ENCODE data around the gene PNLIPRP3. TPM values are rescaled to one million over a fixed set of nuclear protein-coding genes. Genes with fewer than 3 reads are reported as not detected.

The PNLIPRP3 gene
- total RNA-seq = 0.12 TPM in 1 of 2 replicates, not detected in the other

DNA sequence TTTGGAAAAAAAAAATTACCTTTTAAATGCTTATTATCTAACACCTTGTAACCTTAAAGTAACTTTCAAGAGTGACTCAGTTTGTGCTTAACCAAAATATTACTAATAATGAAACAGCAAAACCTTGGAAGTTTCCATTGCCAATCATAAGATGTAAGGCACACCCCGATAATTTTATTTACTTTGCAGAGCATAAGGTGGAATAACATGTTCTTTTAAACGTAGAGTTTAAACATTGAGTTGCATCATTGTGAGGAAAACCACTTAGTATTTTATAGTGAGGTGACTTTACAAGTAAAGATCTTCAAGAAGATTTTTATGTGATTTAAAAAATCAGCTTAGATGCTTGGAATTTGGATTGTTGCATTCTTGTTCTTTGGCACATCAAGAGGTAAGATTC, at the start of gene PNLIPRP3:
PNLIPRP3 (plus strand) TSS at position 177 of the 400 bp plus-strand sequence; CDS start at position 343, 166 bp downstream.

Small RNA genes within 50 kb of the gene (small RNA-seq; reads per million reads assigned to genes)
- not detected for gene SNRPGP6

Other genes with a start within 250 kb of the PNLIPRP3 start
- gene GFRA1, start 154.6 kb upstream of the PNLIPRP3 start, total RNA-seq = 26.1 and 31.3 TPM in 2 replicates
- not detected in 2 replicates for gene CCDC172, start 103.4 kb upstream of the PNLIPRP3 start, total RNA-seq
- not detected in 2 replicates for gene PNLIP, start 118.1 kb downstream of the PNLIPRP3 start, total RNA-seq
- gene PNLIPRP1, start 163.1 kb downstream of the PNLIPRP3 start, total RNA-seq = not detected in 2 replicates
- gene PNLIPRP2, start 193.1 kb downstream of the PNLIPRP3 start, total RNA-seq = not detected in 2 replicates